HepG2 (cell line): Measurements from ENCODE around the gene SERPINA3. TPM values are rescaled to one million over a fixed set of nuclear protein-coding genes. Genes with fewer than 3 reads are reported as not detected.

Source experiments
- ELF4 ChIP-seq: sonication (generic); formaldehyde crosslinking; IDR thresholded peaks from 2 replicates; pipeline ENCODE4 v1.5.0; 2020; ENCODE audit warnings: missing genetic modification reagents, mild to moderate bottlenecking, moderate library complexity, borderline replicate concordance
- TGIF2 ChIP-seq: IDR thresholded peaks from 2 replicates; pipeline ENCODE4 v1.6.1; 2016; ENCODE audit warnings: control low read depth, missing compliant biosample characterization
- ZBTB40 ChIP-seq, 2 experiments: fragments of 450-650 bp in 1 of 2; sonication (generic) in 1 of 2; formaldehyde crosslinking in 1 of 2; IDR thresholded peaks; 2 replicates each; pipeline versions ENCODE4 v1.6.1 to v1.8.0; 2016 to 2022; ENCODE audit warnings: antibody characterized with exemption in 1 of 2, mild to moderate bottlenecking in 1 of 2, missing genetic modification reagents in 1 of 2
- ZKSCAN8 ChIP-seq: IDR thresholded peaks from 2 replicates; pipeline ENCODE4 v1.6.1; 2016; ENCODE audit warnings: borderline replicate concordance, missing genetic modification reagents, missing compliant biosample characterization
- ZNF605 ChIP-seq: sonication (generic); formaldehyde crosslinking; IDR thresholded peaks from 2 replicates; pipeline ENCODE4 v1.8.0; 2022; ENCODE audit warnings: mild to moderate bottlenecking, missing genetic modification reagents
- ZNF737 ChIP-seq: sonication (generic); formaldehyde crosslinking; IDR thresholded peaks from 2 replicates; pipeline ENCODE4 v1.5.0; 2020; ENCODE audit warnings: missing genetic modification reagents, mild to moderate bottlenecking, borderline replicate concordance
- polyA plus RNA-seq, 8 experiments: library from polyadenylated mRNA; depleted of rRNA in 3 of 8; stranded (reverse) in 7 of 8; unstranded in 1 of 8; fragments of >200 nt; fragmentation: Illumina TruSeq in 4 of 8; extraction: Trizol in 4 of 8; gene quantifications; 2 replicates each; pipeline versions ENCODE4 v1.2.1 to v1.2.3, GENCODE V29; 2011 to 2016; ENCODE audit warnings: low read depth in 4 of 8, missing spikeins in 1 of 8, mixed read lengths in 1 of 8; ENCODE audit not compliant: insufficient read depth in 1 of 8
- total RNA-seq, 5 experiments: library from RNA; depleted of rRNA; stranded (reverse); fragments of >200 nt; fragmentation: Illumina TruSeq; extraction: Trizol; gene quantifications; 2 replicates each; pipeline ENCODE4 v1.2.3, GENCODE V29; 2016; ENCODE audit warnings: low read depth in 1 of 5
- TF ChIP-seq, protein P1 (sequence below): IDR thresholded peaks from 2 replicates; pipeline ENCODE4 v1.6.1; 2016; ENCODE audit warnings: low read depth, missing genetic modification reagents, missing compliant biosample characterization
- TF ChIP-seq, protein P2 (sequence below): sonication (generic); formaldehyde crosslinking; IDR thresholded peaks from 2 replicates; pipeline ENCODE4 v1.5.1; 2020; ENCODE audit warnings: missing genetic modification reagents, mild to moderate bottlenecking, borderline replicate concordance

SERPINA3 gene
- total and polyA plus RNA-seq, 2 of the 13 experiments (the other 11 are each of a cell fraction or from before 2014, with no cell fraction given) = 825 to 2,200 TPM

- no peak for TF ChIP-seq ZBTB40 (IDR thresholded peaks at IDR 0.05)
- no peak for TF ChIP-seq ZBTB40 (CRISPR knock-in tag; IDR thresholded peaks at IDR 0.05)
- no peak for TF ChIP-seq ZKSCAN8
- TF ChIP-seq ELF4 (CRISPR knock-in tag) = no peak
- 0 out of 2 replicates have a peak, but pooled peaks have one; percentile 38 for TF ChIP-seq TGIF2 (CRISPR knock-in tag)
- TF ChIP-seq, protein P1, sequence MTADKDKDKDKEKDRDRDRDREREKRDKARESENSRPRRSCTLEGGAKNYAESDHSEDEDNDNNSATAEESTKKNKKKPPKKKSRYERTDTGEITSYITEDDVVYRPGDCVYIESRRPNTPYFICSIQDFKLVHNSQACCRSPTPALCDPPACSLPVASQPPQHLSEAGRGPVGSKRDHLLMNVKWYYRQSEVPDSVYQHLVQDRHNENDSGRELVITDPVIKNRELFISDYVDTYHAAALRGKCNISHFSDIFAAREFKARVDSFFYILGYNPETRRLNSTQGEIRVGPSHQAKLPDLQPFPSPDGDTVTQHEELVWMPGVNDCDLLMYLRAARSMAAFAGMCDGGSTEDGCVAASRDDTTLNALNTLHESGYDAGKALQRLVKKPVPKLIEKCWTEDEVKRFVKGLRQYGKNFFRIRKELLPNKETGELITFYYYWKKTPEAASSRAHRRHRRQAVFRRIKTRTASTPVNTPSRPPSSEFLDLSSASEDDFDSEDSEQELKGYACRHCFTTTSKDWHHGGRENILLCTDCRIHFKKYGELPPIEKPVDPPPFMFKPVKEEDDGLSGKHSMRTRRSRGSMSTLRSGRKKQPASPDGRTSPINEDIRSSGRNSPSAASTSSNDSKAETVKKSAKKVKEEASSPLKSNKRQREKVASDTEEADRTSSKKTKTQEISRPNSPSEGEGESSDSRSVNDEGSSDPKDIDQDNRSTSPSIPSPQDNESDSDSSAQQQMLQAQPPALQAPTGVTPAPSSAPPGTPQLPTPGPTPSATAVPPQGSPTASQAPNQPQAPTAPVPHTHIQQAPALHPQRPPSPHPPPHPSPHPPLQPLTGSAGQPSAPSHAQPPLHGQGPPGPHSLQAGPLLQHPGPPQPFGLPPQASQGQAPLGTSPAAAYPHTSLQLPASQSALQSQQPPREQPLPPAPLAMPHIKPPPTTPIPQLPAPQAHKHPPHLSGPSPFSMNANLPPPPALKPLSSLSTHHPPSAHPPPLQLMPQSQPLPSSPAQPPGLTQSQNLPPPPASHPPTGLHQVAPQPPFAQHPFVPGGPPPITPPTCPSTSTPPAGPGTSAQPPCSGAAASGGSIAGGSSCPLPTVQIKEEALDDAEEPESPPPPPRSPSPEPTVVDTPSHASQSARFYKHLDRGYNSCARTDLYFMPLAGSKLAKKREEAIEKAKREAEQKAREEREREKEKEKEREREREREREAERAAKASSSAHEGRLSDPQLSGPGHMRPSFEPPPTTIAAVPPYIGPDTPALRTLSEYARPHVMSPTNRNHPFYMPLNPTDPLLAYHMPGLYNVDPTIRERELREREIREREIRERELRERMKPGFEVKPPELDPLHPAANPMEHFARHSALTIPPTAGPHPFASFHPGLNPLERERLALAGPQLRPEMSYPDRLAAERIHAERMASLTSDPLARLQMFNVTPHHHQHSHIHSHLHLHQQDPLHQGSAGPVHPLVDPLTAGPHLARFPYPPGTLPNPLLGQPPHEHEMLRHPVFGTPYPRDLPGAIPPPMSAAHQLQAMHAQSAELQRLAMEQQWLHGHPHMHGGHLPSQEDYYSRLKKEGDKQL (CRISPR knock-in tag) = no peak
- TF ChIP-seq ZNF605 (CRISPR knock-in tag) = no peak
- no peak for TF ChIP-seq ZNF737
- TF ChIP-seq, protein P2, sequence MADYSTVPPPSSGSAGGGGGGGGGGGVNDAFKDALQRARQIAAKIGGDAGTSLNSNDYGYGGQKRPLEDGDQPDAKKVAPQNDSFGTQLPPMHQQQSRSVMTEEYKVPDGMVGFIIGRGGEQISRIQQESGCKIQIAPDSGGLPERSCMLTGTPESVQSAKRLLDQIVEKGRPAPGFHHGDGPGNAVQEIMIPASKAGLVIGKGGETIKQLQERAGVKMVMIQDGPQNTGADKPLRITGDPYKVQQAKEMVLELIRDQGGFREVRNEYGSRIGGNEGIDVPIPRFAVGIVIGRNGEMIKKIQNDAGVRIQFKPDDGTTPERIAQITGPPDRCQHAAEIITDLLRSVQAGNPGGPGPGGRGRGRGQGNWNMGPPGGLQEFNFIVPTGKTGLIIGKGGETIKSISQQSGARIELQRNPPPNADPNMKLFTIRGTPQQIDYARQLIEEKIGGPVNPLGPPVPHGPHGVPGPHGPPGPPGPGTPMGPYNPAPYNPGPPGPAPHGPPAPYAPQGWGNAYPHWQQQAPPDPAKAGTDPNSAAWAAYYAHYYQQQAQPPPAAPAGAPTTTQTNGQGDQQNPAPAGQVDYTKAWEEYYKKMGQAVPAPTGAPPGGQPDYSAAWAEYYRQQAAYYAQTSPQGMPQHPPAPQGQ (CRISPR knock-in tag) = 0 out of 2 replicates have a peak, but pooled peaks have one; percentile 60
Measured at GRCh38 chr14:94597788-94598187, 14.4 kb upstream of the SERPINA3 start (continued).
